ENCODE measurements around the gene ADGRG4.
A peak's percentile ranks its signal among the peaks of the same experiment; 100 is the strongest.
"Not testable (repeated sequence)": the region's sequence is repeated elsewhere in the genome, so short reads cannot be mapped to it uniquely, and the experiment has no call there.

ADGRG4 gene

GRCh38 chrX:136300721-136301120 is at the start of gene ADGRG4:
Gene ADGRG4, plus strand, starts transcription at chrX:136300963. Its CDS starts 7,815 bp downstream, at chrX:136308778.
- not testable (repeated sequence) for DNase-seq (ENCODE audit: low spot score)

- peak; percentile 91 for DNase-seq (ENCODE audit: low spot score)
Measured at GRCh38 chrX:136251041-136251991, 49.4 kb upstream of the ADGRG4 start, which contains the start of gene MAP7D3. Gene MAP7D3, minus strand, starts transcription at chrX:136251400. Its CDS starts 42 bp downstream, at chrX:136251358.

DNA sequence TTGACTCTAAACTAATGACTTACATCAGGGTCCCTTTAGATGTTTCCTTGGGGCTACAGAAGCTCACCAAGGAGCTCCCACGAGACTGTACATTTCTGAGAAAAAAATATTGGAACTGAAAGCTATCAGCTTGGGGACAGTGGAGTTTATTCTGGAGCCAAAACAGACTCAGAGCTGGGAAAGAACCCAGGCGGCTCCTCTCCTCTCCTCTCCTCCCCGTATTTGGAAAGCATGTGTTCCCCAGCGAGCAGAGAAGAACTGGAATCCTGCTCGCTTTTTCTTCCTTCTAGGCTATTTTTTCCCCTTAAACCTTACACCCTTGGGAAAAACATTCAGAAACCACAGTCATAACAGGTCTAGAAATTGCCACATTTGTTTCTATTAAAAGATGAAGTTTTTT is 45.2 kb upstream of the ADGRG4 start:
- peak; percentile 11 for DNase-seq (ENCODE audit: low spot score)

GRCh38 chrX:136256026-136256425 is 44.7 kb upstream of the ADGRG4 start:
- peak; percentile 3 for DNase-seq (ENCODE audit: low spot score)

DNA sequence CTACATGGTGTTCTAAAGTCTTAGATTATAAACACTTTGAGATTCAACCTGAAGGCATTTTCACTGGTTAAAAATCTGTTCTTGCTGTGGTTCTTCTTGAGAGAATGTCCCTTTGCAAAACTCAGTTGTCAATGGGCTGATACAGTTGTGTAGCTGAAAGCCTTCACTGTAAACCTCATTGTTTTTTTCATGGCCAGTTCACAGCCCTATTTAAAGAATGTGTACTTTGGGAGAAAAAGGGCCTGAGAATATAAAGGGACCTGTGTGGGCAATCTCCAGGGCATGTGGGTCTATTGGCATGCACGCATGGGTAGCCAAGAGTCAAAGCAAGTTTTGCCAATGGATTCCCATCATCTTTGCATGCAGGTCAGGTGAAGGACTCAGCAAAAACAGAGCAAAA is 41.8 kb upstream of the ADGRG4 start:
- no peak for DNase-seq (ENCODE audit: low spot score)

DNA sequence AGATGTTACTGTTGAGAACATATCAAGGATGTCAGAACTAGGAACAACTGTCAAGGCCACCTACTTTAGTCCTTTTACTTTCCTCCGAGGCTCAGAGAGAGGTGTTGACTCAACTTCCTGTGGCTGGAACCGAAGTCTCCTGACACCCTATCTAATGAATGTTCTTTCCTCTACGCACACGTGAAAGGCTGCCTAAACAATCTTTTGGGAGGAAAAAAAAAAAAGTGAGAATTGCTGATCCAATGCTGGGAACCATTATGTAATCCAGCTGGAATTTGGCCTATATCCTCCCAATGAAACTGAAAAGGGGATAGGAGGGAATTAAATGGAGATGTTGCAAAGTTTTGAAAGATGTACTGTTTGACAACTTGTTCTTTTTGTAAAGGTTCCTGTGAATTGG is 41.2 kb upstream of the ADGRG4 start:
- DNase-seq (ENCODE audit: low spot score) = peak; percentile 32

DNA sequence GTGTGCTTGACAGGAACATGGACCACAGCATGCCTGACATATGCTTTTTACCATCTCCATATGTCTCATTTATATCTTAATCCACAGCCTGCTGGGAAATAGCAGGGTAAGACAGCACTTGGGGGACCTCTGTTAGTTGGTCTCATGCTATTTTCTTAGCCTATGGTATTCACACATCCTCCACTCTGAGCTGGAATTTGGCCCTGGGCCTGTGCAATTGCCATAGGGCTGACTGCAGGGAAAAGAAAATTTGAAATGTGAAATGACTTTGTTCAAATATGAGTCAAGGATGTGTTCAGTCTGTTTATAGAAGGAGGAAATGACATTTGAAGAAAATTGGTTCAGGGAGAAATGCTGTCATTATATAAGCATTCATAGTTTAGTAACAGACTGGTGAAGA is 40.0 kb upstream of the ADGRG4 start:
- DNase-seq (ENCODE audit: low spot score) = peak; percentile 18

DNA sequence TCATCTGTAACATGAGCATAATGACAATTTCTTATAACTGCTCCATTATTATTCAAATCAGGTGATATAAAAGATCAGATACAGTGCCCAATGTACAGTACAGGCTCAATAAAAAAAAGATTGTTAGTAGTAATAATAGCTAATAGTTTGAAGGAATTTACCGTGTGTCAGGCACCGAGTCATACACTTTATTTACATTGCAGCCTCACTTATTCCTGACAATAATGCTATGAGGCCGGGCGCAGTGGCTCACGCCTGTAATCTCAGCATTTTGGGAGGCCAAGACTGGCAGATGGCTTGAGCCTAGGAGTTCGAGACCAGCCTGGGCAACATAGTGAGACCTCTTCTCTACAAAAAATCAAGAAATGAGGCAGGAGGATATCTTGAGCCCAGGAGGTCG is 39.4 kb upstream of the ADGRG4 start:
- no peak for DNase-seq (ENCODE audit: low spot score)

GRCh38 chrX:136262243-136262642 is 38.5 kb upstream of the ADGRG4 start:
- DNase-seq (ENCODE audit: low spot score) = no peak

DNA sequence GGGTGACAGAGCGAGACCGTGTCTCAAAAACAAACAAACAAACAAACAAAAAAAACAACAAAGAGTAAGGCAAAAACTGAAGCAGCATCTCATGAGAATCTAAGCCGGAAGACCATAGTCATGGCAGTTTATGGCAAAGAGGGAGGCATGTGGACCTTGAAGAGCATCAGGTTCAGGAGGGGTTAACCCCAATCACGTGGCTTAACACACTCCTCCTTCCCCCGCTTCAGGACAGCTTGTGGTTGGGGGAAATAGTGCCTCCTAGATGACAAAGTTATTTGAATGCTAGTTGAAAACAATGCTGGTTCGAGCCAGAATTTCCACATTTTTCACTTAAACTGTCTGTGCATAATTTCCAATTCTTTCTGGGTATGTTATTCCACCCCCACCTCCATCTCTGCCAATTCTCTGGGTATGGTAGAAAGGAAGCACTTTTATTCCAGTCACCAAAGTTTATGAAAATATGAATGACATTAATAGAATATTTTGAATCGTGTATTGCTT is 37.9 kb upstream of the ADGRG4 start:
- no peak for DNase-seq (ENCODE audit: low spot score)

GRCh38 chrX:136266828-136267227 is 33.9 kb upstream of the ADGRG4 start:
- no peak for DNase-seq (ENCODE audit: low spot score)

- DNase-seq (ENCODE audit: low spot score) = peak; percentile 37
Measured at GRCh38 chrX:136268051-136269048, 32.4 kb upstream of the ADGRG4 start.

DNA sequence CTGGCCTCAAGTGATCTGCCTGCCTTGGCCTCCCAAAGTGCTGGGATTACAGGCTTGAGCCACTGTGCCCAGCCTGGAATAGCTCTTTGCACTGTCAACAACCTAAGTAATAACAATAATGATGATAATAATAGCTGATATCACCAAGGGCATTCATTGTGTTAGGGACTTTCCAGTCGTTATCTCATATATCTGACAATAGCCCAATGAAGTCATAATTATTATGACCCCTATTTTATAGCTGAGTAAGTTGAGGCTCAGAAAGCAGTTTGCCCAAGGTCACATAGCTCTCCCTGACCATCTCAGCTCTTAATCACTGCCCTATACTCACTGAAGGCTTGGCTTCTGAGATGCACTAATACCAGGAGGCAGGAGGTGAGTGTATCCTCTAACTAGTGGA is 30.8 kb upstream of the ADGRG4 start:
- DNase-seq (ENCODE audit: low spot score) = no peak

- DNase-seq (ENCODE audit: low spot score) = no peak
Measured at GRCh38 chrX:136271300-136271699, 29.5 kb upstream of the ADGRG4 start.

GRCh38 chrX:136272325-136272724 is 28.4 kb upstream of the ADGRG4 start:
- peak; percentile 9 for DNase-seq (ENCODE audit: low spot score)

GRCh38 chrX:136273986-136274385 is 26.8 kb upstream of the ADGRG4 start:
- DNase-seq (ENCODE audit: low spot score) = no peak

- DNase-seq (ENCODE audit: low spot score) = no peak
Measured at GRCh38 chrX:136275553-136275952, 25.2 kb upstream of the ADGRG4 start.

- not testable (repeated sequence) for DNase-seq (ENCODE audit: low spot score)
Measured at GRCh38 chrX:136286375-136286774, 14.4 kb upstream of the ADGRG4 start.

DNA sequence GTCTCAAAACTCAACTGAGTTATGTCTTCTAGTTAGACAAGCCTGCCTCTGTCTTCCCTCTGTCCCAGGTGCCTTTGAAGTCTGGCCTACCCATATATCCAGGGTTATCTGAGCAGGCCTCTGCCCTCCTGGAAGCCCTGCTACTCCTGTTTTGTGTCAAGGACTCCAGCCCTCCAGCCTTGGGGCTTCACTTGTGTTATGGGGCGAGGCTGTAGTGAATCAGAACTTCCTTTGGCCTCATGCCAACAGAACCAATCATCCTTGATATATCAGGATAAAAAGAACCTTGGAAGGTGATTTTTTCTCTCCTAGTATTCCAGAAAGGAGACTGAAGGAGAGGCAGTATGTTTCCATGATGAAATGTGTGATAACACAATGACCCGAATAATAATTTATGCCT is 8.9 kb upstream of the ADGRG4 start:
- DNase-seq (ENCODE audit: low spot score) = no peak

GRCh38 chrX:136292656-136293055 is 8.1 kb upstream of the ADGRG4 start:
- no peak for DNase-seq (ENCODE audit: low spot score)

- DNase-seq (ENCODE audit: low spot score) = no peak
Measured at GRCh38 chrX:136295380-136295779, 5.4 kb upstream of the ADGRG4 start.

DNA sequence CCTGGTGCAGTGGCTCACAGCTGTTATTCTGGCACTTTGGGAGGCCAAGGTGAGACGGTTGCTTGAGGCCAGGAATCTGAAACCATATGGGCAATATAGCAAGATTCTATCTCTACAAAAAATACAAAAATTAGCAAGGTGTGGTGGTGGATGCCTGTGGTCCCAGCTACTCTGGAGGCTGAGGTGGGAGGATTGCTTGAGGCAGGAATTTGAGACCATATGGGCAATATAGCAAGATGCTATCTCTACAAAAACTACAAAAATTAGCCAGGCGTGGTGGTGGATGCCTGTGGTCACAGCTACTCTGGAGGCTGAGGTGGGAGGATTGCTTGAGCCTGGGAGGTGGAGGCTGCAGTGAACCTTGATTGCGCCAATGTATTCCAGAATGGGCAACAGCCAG is 2.3 kb downstream of the ADGRG4 start:
- no peak for DNase-seq (ENCODE audit: low spot score)

All from GM03348 (cell line).